IMR-90 (cell line): Measurements from ENCODE around the gene RAB15. TPM values are rescaled to one million over a fixed set of nuclear protein-coding genes. Genes with fewer than 3 reads are reported as not detected.

Experiments
- ATAC-seq: fragments of 200-7000 bp; cut with Tn5 transposase; 2 replicates; pipeline ENCODE4 v1.9.1; 2020; ENCODE audit warnings: low read depth, mild to moderate bottlenecking, moderate library complexity
- BruUV-seq: library from RNA; stranded (reverse); fragments of 400-500 nt; replicated peaks from 2 replicates; lab custom pipeline; 2021; lab: Mats Ljungman, UMichigan
- CTCF ChIA-PET: fragments of 300-600 bp; formaldehyde crosslinking; extraction: SDS; loops from one replicate; lab custom pipeline; 2021; ENCODE audit warnings: antibody characterized with exemption; lab: Yijun Ruan, JAX
- POLR2A ChIA-PET: fragments of 300-600 bp; sonication (Branson Sonifier 250); formaldehyde crosslinking; loops from one replicate; lab custom pipeline; 2022; ENCODE audit warnings: antibody characterized with exemption; ENCODE audit not compliant: unreplicated experiment; lab: Charles Lee
- DNase-seq: peaks from one replicate; pipeline ENCODE4 v3.0.0; 2013
- H2AFZ ChIP-seq: replicated peaks from 2 replicates; pipeline ENCODE3; 2013; ENCODE audit warnings: low read length, mild to moderate bottlenecking; ENCODE audit not compliant: poor library complexity
- H2AK5ac ChIP-seq: 2 replicates; pipeline ENCODE4 v1.6.1; 2013; ENCODE audit warnings: low read depth, low read length, inconsistent platforms
- H2AK9ac ChIP-seq: replicated peaks from 2 replicates; pipeline ENCODE3; 2013; ENCODE audit warnings: mild to moderate bottlenecking, low read depth, low read length, moderate library complexity; ENCODE audit not compliant: poor library complexity
- H2BK120ac ChIP-seq: 2 replicates; pipeline ENCODE4 v1.6.1; 2013; ENCODE audit warnings: low read depth, low read length, inconsistent platforms
- H2BK15ac ChIP-seq: 3 replicates; pipeline ENCODE4 v1.6.1; 2013; ENCODE audit warnings: low read depth, low read length, inconsistent platforms
- H2BK20ac ChIP-seq: 2 replicates; pipeline ENCODE4 v1.6.1; 2013; ENCODE audit warnings: low read depth, mild to moderate bottlenecking, inconsistent platforms, low read length, moderate library complexity
- H2BK5ac ChIP-seq: 2 replicates; pipeline ENCODE4 v1.6.1; 2013; ENCODE audit warnings: mild to moderate bottlenecking, low read depth, low read length, inconsistent platforms; ENCODE audit not compliant: poor library complexity, severe bottlenecking
- H3K14ac ChIP-seq: replicated peaks from 2 replicates; pipeline ENCODE4 v1.6.1; 2013; ENCODE audit warnings: low read depth, low read length, inconsistent platforms
- H3K18ac ChIP-seq: 2 replicates; pipeline ENCODE4 v1.6.1; 2013; ENCODE audit warnings: low read depth, low read length, control low read depth
- H3K23ac ChIP-seq: 2 replicates; pipeline ENCODE4 v1.6.1; 2013; ENCODE audit warnings: low read depth, low read length, inconsistent platforms
- H3K27ac ChIP-seq: 2 replicates; pipeline ENCODE4 v1.5.1; 2013; ENCODE audit warnings: mild to moderate bottlenecking, control low read depth, low read length; ENCODE audit not compliant: insufficient read depth
- H3K27me3 ChIP-seq: 2 replicates; pipeline ENCODE4 v1.6.1; 2013; ENCODE audit warnings: low read length; ENCODE audit not compliant: control insufficient read depth, insufficient read depth
- H3K36me3 ChIP-seq: 2 replicates; pipeline ENCODE4 v1.6.1; 2013; ENCODE audit warnings: low read length, mixed read lengths; ENCODE audit not compliant: control insufficient read depth, insufficient read depth
- H3K4ac ChIP-seq: 2 replicates; pipeline ENCODE4 v1.6.1; 2013; ENCODE audit warnings: low read depth, low read length, inconsistent platforms
- H3K4me1 ChIP-seq: 2 replicates; pipeline ENCODE4 v1.6.1; 2013; ENCODE audit warnings: low read length, mixed read lengths; ENCODE audit not compliant: control insufficient read depth, insufficient read depth
- H3K4me2 ChIP-seq: 2 replicates; pipeline ENCODE4 v1.6.1; 2013; ENCODE audit warnings: low read depth, mild to moderate bottlenecking, control low read depth, low read length, moderate library complexity
- H3K4me3 ChIP-seq: 2 replicates; pipeline ENCODE4 v1.5.1; 2013; ENCODE audit warnings: low read depth, mild to moderate bottlenecking, control low read depth, low read length, moderate library complexity; ENCODE audit not compliant: insufficient read depth
- H3K56ac ChIP-seq: 2 replicates; pipeline ENCODE4 v1.6.1; 2013; ENCODE audit warnings: low read length, inconsistent platforms; ENCODE audit not compliant: insufficient read depth; ENCODE audit errors: extremely low read depth
- H3K79me1 ChIP-seq, 2 experiments: 2 replicates each; pipeline ENCODE4 v1.6.1; 2013; ENCODE audit warnings: low read length in 2 of 2, inconsistent platforms in 1 of 2, low read depth in 1 of 2
- H3K9ac ChIP-seq: 2 replicates; pipeline ENCODE4 v1.6.1; 2013; ENCODE audit warnings: low read depth, low read length, control low read depth
- H3K9me1 ChIP-seq: 2 replicates; pipeline ENCODE4 v1.6.1; 2013; ENCODE audit warnings: low read length, inconsistent platforms; ENCODE audit not compliant: insufficient read depth
- H3K9me3 ChIP-seq: 2 replicates; pipeline ENCODE4 v1.6.1; 2013; ENCODE audit warnings: low read length; ENCODE audit not compliant: control insufficient read depth, insufficient read depth
- H4K20me1 ChIP-seq: 2 replicates; pipeline ENCODE4 v1.6.1; 2013; ENCODE audit warnings: low read length, inconsistent platforms; ENCODE audit not compliant: insufficient read depth
- H4K5ac ChIP-seq: 2 replicates; pipeline ENCODE4 v1.6.1; 2013; ENCODE audit warnings: mild to moderate bottlenecking, low read depth, low read length, control low read depth
- H4K8ac ChIP-seq, 2 experiments: 2 replicates each; pipeline ENCODE4 v1.6.1; 2013; ENCODE audit warnings: low read depth in 2 of 2, low read length in 2 of 2, control low read depth in 1 of 2, inconsistent platforms in 1 of 2
- H4K91ac ChIP-seq: 2 replicates; pipeline ENCODE4 v1.6.1; 2013; ENCODE audit warnings: low read depth, low read length, inconsistent platforms; ENCODE audit not compliant: insufficient read depth
- CTCF ChIP-seq: conservative IDR thresholded peaks from 2 replicates; pipeline ENCODE4 v1.5.1; 2012; ENCODE audit warnings: mild to moderate bottlenecking, low read depth, low read length, improper control_type of control experiment
- ELK1 ChIP-seq: fragments of 150-350 bp; IDR thresholded peaks from 2 replicates; pipeline ENCODE4 v1.6.1; 2016; ENCODE audit warnings: low read depth, mild to moderate bottlenecking, low read length, moderate library complexity, borderline replicate concordance
- MAZ ChIP-seq: IDR thresholded peaks from 2 replicates; pipeline ENCODE4 v1.6.1; 2012; ENCODE audit warnings: low read depth, mild to moderate bottlenecking, low read length, improper control_type of control experiment, moderate library complexity, borderline replicate concordance
- MXI1 ChIP-seq: IDR thresholded peaks from 2 replicates; pipeline ENCODE4 v1.6.1; 2012; ENCODE audit warnings: low read depth, mild to moderate bottlenecking, low read length, moderate library complexity, borderline replicate concordance
- NFE2L2 ChIP-seq: fragments of 150-350 bp; IDR thresholded peaks from 2 replicates; pipeline ENCODE4 v1.6.1; 2016; ENCODE audit warnings: low read depth, mild to moderate bottlenecking, low read length
- POLR2A ChIP-seq: IDR thresholded peaks from 2 replicates; pipeline ENCODE4 v1.6.1; 2012; ENCODE audit warnings: mild to moderate bottlenecking, low read depth, low read length
- RAD21 ChIP-seq: IDR thresholded peaks from 2 replicates; pipeline ENCODE4 v1.6.1; 2012; ENCODE audit warnings: low read length, improper control_type of control experiment
- USF2 ChIP-seq: fragments of 150-350 bp; IDR thresholded peaks from 2 replicates; pipeline ENCODE4 v1.6.1; 2017; ENCODE audit warnings: mild to moderate bottlenecking, antibody characterized with exemption, low read length, low read depth
- WGBS, 2 experiments: methylation state at CpG; one replicate each; pipeline versions ENCODE4 v1.1.5 to v1.1.7; 2013; ENCODE audit warnings: missing lambda C conversion rate in 2 of 2; ENCODE audit not compliant: insufficient read length in 1 of 2; ENCODE audit errors: extremely low coverage in 2 of 2; 5-methylcytosine and 5-hydroxymethylcytosine counted together
- dilution Hi-C: fragments of 300-500 bp; cut with HindIII; formaldehyde crosslinking; loops from one replicate; pipeline ENCODE4 v1.14.3; 2018; ENCODE audit warnings: low sequenced_read_pairs; ENCODE audit not compliant: unreplicated experiment
- in situ Hi-C: fragments of 300-500 bp; cut with MboI; formaldehyde crosslinking; loops from 3 replicates; pipeline ENCODE4 v1.14.3; 2019; ENCODE audit warnings: low sequenced_read_pairs, inconsistent platforms, mixed read lengths
- intact Hi-C: fragments of 100-400 bp; cut with micrococcal nuclease; formaldehyde crosslinking; loops from 2 replicates; pipeline ENCODE4 v1.10.0; 2022
- polyA plus RNA-seq, 3 experiments: library from polyadenylated mRNA; depleted of rRNA; stranded (reverse); fragments of >200 nt; gene quantifications; 2 replicates each; pipeline ENCODE4 v1.2.3, GENCODE V29; 2012; ENCODE audit warnings: low replicate concordance in 1 of 3
- total RNA-seq: library from RNA; depleted of rRNA; stranded (reverse); fragments of >200 nt; gene quantifications from 2 replicates; pipeline ENCODE4 v1.2.3, GENCODE V29; 2012

The RAB15 gene
- total and polyA plus RNA-seq, 2 of the 4 experiments (the other 2 are of a cell fraction): 3.4 to 7.8 TPM

- intact Hi-C loops (no loop called here), in situ Hi-C loops (no loop called here), dilution Hi-C loops (no loop called here)
- H2BK15ac ChIP-seq: no peak overlapping the region
- H4K5ac ChIP-seq: no peak overlapping the region
- 0 out of 2 replicates have a peak, but pooled peaks cover 2% of the 10 kb centered on the region for H3K9me1 ChIP-seq
- no peak overlapping the region for H4K91ac ChIP-seq
- H4K20me1 ChIP-seq: no peaks in the 10 kb centered on the region
- H3K23ac ChIP-seq: no peak overlapping the region
- H3K56ac ChIP-seq: no peak overlapping the region
- POLR2A ChIA-PET: no interaction called here
- DNase-seq (no peak), ATAC-seq (no peak)
- no peak overlapping the region for H3K9ac ChIP-seq
- no peak overlapping the region for H2BK120ac ChIP-seq
- no peaks in the 10 kb centered on the region; a peak in 1 of 4 replicates for H3K79me1 ChIP-seq
- WGBS, 2 experiments: 98% methylated on average over 5 of the region's 8 CpGs; no CpG with 5 or more reads in 1 of the 2 experiments
- H2BK5ac ChIP-seq: no peak overlapping the region
- peaks cover 4% of the 10 kb centered on the region; the same call in 1 of the 2 replicates for H3K36me3 ChIP-seq
- CTCF ChIA-PET: no interaction called here
- no peak for TF ChIP-seq NFE2L2
- no peak for TF ChIP-seq MXI1
- TF ChIP-seq RAD21: no peak
- no peak for TF ChIP-seq MAZ
- no peak for TF ChIP-seq CTCF
- TF ChIP-seq USF2: no peak
- no peak for TF ChIP-seq POLR2A
- TF ChIP-seq ELK1: no peak
- H3K18ac ChIP-seq: no peak overlapping the region
- no peak overlapping the region for H3K14ac ChIP-seq
- H3K4me3 ChIP-seq: no peak overlapping the region
- H3K4ac ChIP-seq: no peak overlapping the region
- H3K27me3 ChIP-seq: no peaks in the 10 kb centered on the region
- no peak overlapping the region for H3K27ac ChIP-seq
- H2AK5ac ChIP-seq: no peak overlapping the region
- no peak overlapping the region for H2AK9ac ChIP-seq
- H3K4me1 ChIP-seq: no peaks in the 10 kb centered on the region
- no peak overlapping the region for H2AFZ ChIP-seq
- no peak overlapping the region for H4K8ac ChIP-seq
- no TSS peak for BruUV-seq
- no peak overlapping the region for H2BK20ac ChIP-seq
- no peaks in the 10 kb centered on the region for H3K9me3 ChIP-seq
- H3K4me2 ChIP-seq: no peak overlapping the region
Measured at GRCh38 chr14:64953310-64953654, 18.9 kb downstream of the RAB15 start.
